Testis (tissue), 2 donors: Measurements from ENCODE around the gene ZNF521.

Experiments
- CTCF ChIP-seq, 3 experiments: fragments of 450-650 bp in 2 of 3; fragments of 200-600 bp in 1 of 3; sonication (generic) in 1 of 3; IDR thresholded peaks; one replicate each; pipeline ENCODE4 v1.5.1; 2016 to 2019; ENCODE audit warnings: antibody characterized with exemption in 3 of 3, mild to moderate bottlenecking in 2 of 3, moderate library complexity in 1 of 3
- POLR2A ChIP-seq: fragments of 450-650 bp; IDR thresholded peaks from one replicate; pipeline ENCODE4 v1.6.1; 2017; ENCODE audit warnings: antibody characterized with exemption, mild to moderate bottlenecking, moderate library complexity

- TF ChIP-seq CTCF (IDR thresholded peaks at IDR 0.05) (no peak), POLR2A (no peak)
These were observed 111.6 kb downstream of the ZNF521 start for GRCh38 chr18:25240420-25240770.
